IMR-90 (cell line): ENCODE results near the gene LTA. TPM values are rescaled to one million over a fixed set of nuclear protein-coding genes. Genes with fewer than 3 reads are reported as not detected.

Experiments
- ATAC-seq: fragments of 200-7000 bp; cut with Tn5 transposase; 2 replicates; pipeline ENCODE4 v1.9.1; 2020; ENCODE audit warnings: low read depth, mild to moderate bottlenecking, moderate library complexity
- BruUV-seq: library from RNA; stranded (reverse); fragments of 400-500 nt; replicated peaks from 2 replicates; lab custom pipeline; 2021; lab: Mats Ljungman, UMichigan
- CTCF ChIA-PET: fragments of 300-600 bp; formaldehyde crosslinking; extraction: SDS; loops from one replicate; lab custom pipeline; 2021; ENCODE audit warnings: antibody characterized with exemption; lab: Yijun Ruan, JAX
- POLR2A ChIA-PET: fragments of 300-600 bp; sonication (Branson Sonifier 250); formaldehyde crosslinking; loops from one replicate; lab custom pipeline; 2022; ENCODE audit warnings: antibody characterized with exemption; ENCODE audit not compliant: unreplicated experiment; lab: Charles Lee
- DNase-seq: peaks from one replicate; pipeline ENCODE4 v3.0.0; 2013
- H2AFZ ChIP-seq: replicated peaks from 2 replicates; pipeline ENCODE3; 2013; ENCODE audit warnings: low read length, mild to moderate bottlenecking; ENCODE audit not compliant: poor library complexity
- H2AK5ac ChIP-seq: 2 replicates; pipeline ENCODE4 v1.6.1; 2013; ENCODE audit warnings: low read depth, low read length, inconsistent platforms
- H2AK9ac ChIP-seq: replicated peaks from 2 replicates; pipeline ENCODE3; 2013; ENCODE audit warnings: mild to moderate bottlenecking, low read depth, low read length, moderate library complexity; ENCODE audit not compliant: poor library complexity
- H2BK120ac ChIP-seq: 2 replicates; pipeline ENCODE4 v1.6.1; 2013; ENCODE audit warnings: low read depth, low read length, inconsistent platforms
- H2BK15ac ChIP-seq: 3 replicates; pipeline ENCODE4 v1.6.1; 2013; ENCODE audit warnings: low read depth, low read length, inconsistent platforms
- H2BK20ac ChIP-seq: 2 replicates; pipeline ENCODE4 v1.6.1; 2013; ENCODE audit warnings: low read depth, mild to moderate bottlenecking, inconsistent platforms, low read length, moderate library complexity
- H2BK5ac ChIP-seq: 2 replicates; pipeline ENCODE4 v1.6.1; 2013; ENCODE audit warnings: mild to moderate bottlenecking, low read depth, low read length, inconsistent platforms; ENCODE audit not compliant: poor library complexity, severe bottlenecking
- H3K14ac ChIP-seq: replicated peaks from 2 replicates; pipeline ENCODE4 v1.6.1; 2013; ENCODE audit warnings: low read depth, low read length, inconsistent platforms
- H3K18ac ChIP-seq: 2 replicates; pipeline ENCODE4 v1.6.1; 2013; ENCODE audit warnings: low read depth, low read length, control low read depth
- H3K23ac ChIP-seq: 2 replicates; pipeline ENCODE4 v1.6.1; 2013; ENCODE audit warnings: low read depth, low read length, inconsistent platforms
- H3K27ac ChIP-seq: 2 replicates; pipeline ENCODE4 v1.5.1; 2013; ENCODE audit warnings: mild to moderate bottlenecking, control low read depth, low read length; ENCODE audit not compliant: insufficient read depth
- H3K27me3 ChIP-seq: 2 replicates; pipeline ENCODE4 v1.6.1; 2013; ENCODE audit warnings: low read length; ENCODE audit not compliant: control insufficient read depth, insufficient read depth
- H3K36me3 ChIP-seq: 2 replicates; pipeline ENCODE4 v1.6.1; 2013; ENCODE audit warnings: low read length, mixed read lengths; ENCODE audit not compliant: control insufficient read depth, insufficient read depth
- H3K4ac ChIP-seq: 2 replicates; pipeline ENCODE4 v1.6.1; 2013; ENCODE audit warnings: low read depth, low read length, inconsistent platforms
- H3K4me1 ChIP-seq: 2 replicates; pipeline ENCODE4 v1.6.1; 2013; ENCODE audit warnings: low read length, mixed read lengths; ENCODE audit not compliant: control insufficient read depth, insufficient read depth
- H3K4me2 ChIP-seq: 2 replicates; pipeline ENCODE4 v1.6.1; 2013; ENCODE audit warnings: low read depth, mild to moderate bottlenecking, control low read depth, low read length, moderate library complexity
- H3K4me3 ChIP-seq: 2 replicates; pipeline ENCODE4 v1.5.1; 2013; ENCODE audit warnings: low read depth, mild to moderate bottlenecking, control low read depth, low read length, moderate library complexity; ENCODE audit not compliant: insufficient read depth
- H3K56ac ChIP-seq: 2 replicates; pipeline ENCODE4 v1.6.1; 2013; ENCODE audit warnings: low read length, inconsistent platforms; ENCODE audit not compliant: insufficient read depth; ENCODE audit errors: extremely low read depth
- H3K79me1 ChIP-seq, 2 experiments: 2 replicates each; pipeline ENCODE4 v1.6.1; 2013; ENCODE audit warnings: low read length in 2 of 2, inconsistent platforms in 1 of 2, low read depth in 1 of 2
- H3K9ac ChIP-seq: 2 replicates; pipeline ENCODE4 v1.6.1; 2013; ENCODE audit warnings: low read depth, low read length, control low read depth
- H3K9me1 ChIP-seq: 2 replicates; pipeline ENCODE4 v1.6.1; 2013; ENCODE audit warnings: low read length, inconsistent platforms; ENCODE audit not compliant: insufficient read depth
- H3K9me3 ChIP-seq: 2 replicates; pipeline ENCODE4 v1.6.1; 2013; ENCODE audit warnings: low read length; ENCODE audit not compliant: control insufficient read depth, insufficient read depth
- H4K20me1 ChIP-seq: 2 replicates; pipeline ENCODE4 v1.6.1; 2013; ENCODE audit warnings: low read length, inconsistent platforms; ENCODE audit not compliant: insufficient read depth
- H4K5ac ChIP-seq: 2 replicates; pipeline ENCODE4 v1.6.1; 2013; ENCODE audit warnings: mild to moderate bottlenecking, low read depth, low read length, control low read depth
- H4K8ac ChIP-seq, 2 experiments: 2 replicates each; pipeline ENCODE4 v1.6.1; 2013; ENCODE audit warnings: low read depth in 2 of 2, low read length in 2 of 2, control low read depth in 1 of 2, inconsistent platforms in 1 of 2
- H4K91ac ChIP-seq: 2 replicates; pipeline ENCODE4 v1.6.1; 2013; ENCODE audit warnings: low read depth, low read length, inconsistent platforms; ENCODE audit not compliant: insufficient read depth
- CHD1 ChIP-seq: IDR thresholded peaks from 2 replicates; pipeline ENCODE4 v1.6.1; 2012; ENCODE audit warnings: low read depth, low read length, improper control_type of control experiment
- FOS ChIP-seq: fragments of 150-350 bp; IDR thresholded peaks from 2 replicates; pipeline ENCODE4 v1.6.1; 2016; ENCODE audit warnings: low read depth, low read length
- MXI1 ChIP-seq: IDR thresholded peaks from 2 replicates; pipeline ENCODE4 v1.6.1; 2012; ENCODE audit warnings: low read depth, mild to moderate bottlenecking, low read length, moderate library complexity, borderline replicate concordance
- POLR2A ChIP-seq: IDR thresholded peaks from 2 replicates; pipeline ENCODE4 v1.6.1; 2012; ENCODE audit warnings: mild to moderate bottlenecking, low read depth, low read length
- SMC3 ChIP-seq: fragments of 150-350 bp; IDR thresholded peaks from 2 replicates; pipeline ENCODE4 v1.6.1; 2016; ENCODE audit warnings: low read depth, mild to moderate bottlenecking, antibody characterized with exemption, low read length, moderate library complexity
- WGBS, 2 experiments: methylation state at CpG; one replicate each; pipeline versions ENCODE4 v1.1.5 to v1.1.7; 2013; ENCODE audit warnings: missing lambda C conversion rate in 2 of 2; ENCODE audit not compliant: insufficient read length in 1 of 2; ENCODE audit errors: extremely low coverage in 2 of 2; 5-methylcytosine and 5-hydroxymethylcytosine counted together
- dilution Hi-C: fragments of 300-500 bp; cut with HindIII; formaldehyde crosslinking; loops from one replicate; pipeline ENCODE4 v1.14.3; 2018; ENCODE audit warnings: low sequenced_read_pairs; ENCODE audit not compliant: unreplicated experiment
- in situ Hi-C: fragments of 300-500 bp; cut with MboI; formaldehyde crosslinking; loops from 3 replicates; pipeline ENCODE4 v1.14.3; 2019; ENCODE audit warnings: low sequenced_read_pairs, inconsistent platforms, mixed read lengths
- intact Hi-C: fragments of 100-400 bp; cut with micrococcal nuclease; formaldehyde crosslinking; loops from 2 replicates; pipeline ENCODE4 v1.10.0; 2022
- polyA plus RNA-seq, 3 experiments: library from polyadenylated mRNA; depleted of rRNA; stranded (reverse); fragments of >200 nt; gene quantifications; 2 replicates each; pipeline ENCODE4 v1.2.3, GENCODE V29; 2012; ENCODE audit warnings: low replicate concordance in 1 of 3
- total RNA-seq: library from RNA; depleted of rRNA; stranded (reverse); fragments of >200 nt; gene quantifications from 2 replicates; pipeline ENCODE4 v1.2.3, GENCODE V29; 2012
- TF ChIP-seq, protein P1 (sequence below): fragments of 150-350 bp; IDR thresholded peaks from 2 replicates; pipeline ENCODE4 v1.6.1; 2016; ENCODE audit warnings: low read depth, mild to moderate bottlenecking, low read length, moderate library complexity, borderline replicate concordance
- TF ChIP-seq, protein P2 (sequence below): fragments of 150-350 bp; IDR thresholded peaks from 2 replicates; pipeline ENCODE4 v1.6.1; 2017; ENCODE audit warnings: mild to moderate bottlenecking, antibody characterized with exemption, low read length, low read depth
- TF ChIP-seq, protein P3 (sequence below): conservative IDR thresholded peaks from 2 replicates; pipeline ENCODE4 v1.5.1; 2012; ENCODE audit warnings: mild to moderate bottlenecking, low read depth, low read length, improper control_type of control experiment

Gene LTA
- total and polyA plus RNA-seq, 2 of the 4 experiments (the other 2 are of a cell fraction): not detected

DNA sequence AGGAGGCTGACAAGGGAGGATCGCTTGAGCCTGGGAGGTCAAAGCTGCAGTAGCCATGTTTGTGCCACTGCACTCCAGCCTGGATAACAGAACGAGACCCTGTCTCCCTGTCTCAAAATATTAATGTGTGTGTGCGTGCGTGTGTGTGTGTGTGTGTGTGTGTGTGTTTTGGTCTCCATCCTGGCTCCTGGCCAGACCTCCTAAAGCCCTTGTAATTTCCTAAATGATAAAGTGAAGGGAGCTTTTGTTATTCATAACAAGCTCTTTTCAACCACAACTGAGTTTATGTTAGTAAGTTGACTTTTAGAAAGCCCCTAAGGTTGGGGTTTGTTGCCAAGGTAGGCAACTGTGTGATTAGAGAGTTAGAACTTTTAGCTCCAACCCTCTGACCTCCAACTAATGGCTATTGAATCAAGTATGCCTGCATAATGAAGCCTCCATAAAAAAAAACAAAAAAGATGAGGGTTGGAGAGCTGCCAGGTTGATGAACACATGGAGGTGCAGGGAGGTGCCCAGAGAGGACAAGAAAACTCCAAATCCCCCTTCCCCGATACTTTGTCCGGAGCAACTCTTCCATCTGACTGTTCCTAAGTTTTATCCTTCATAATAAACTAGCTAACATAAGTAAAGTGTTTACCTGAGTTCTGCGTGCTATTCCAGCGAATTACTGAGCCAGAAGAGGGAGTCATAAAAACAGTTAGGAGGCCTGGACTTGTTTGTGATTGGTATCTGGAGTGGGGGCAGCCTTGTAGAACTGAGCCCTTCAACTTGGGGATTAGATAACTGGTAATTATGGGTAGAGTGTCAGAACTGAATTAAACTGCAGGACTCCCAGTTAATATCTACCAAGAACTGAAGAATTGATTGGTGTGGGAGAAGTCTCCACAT, 37.7 kb downstream of the LTA start:
- 100% methylated on average over 1 of the region's 8 CpGs; no CpG with 5 or more reads in 1 of the 2 experiments for WGBS, 2 experiments
- Histone ChIP-seq H4K8ac (no peak overlapping the region), H2BK5ac (no peak overlapping the region), H3K4ac (no peak overlapping the region), H2BK120ac (no peak overlapping the region), H3K36me3 (no peaks in the 10 kb centered on the region), H2BK20ac (no peak overlapping the region), H3K27me3 (peaks cover 7% of the 10 kb centered on the region), H4K5ac (no peak overlapping the region), H3K79me1 (no peaks in the 10 kb centered on the region), H2AK5ac (no peak overlapping the region), H3K4me1 (no peaks in the 10 kb centered on the region), H2AFZ (no peak overlapping the region), H2AK9ac (no peak overlapping the region), H3K14ac (no peak overlapping the region), H3K9me3 (no peaks in the 10 kb centered on the region), H2BK15ac (no peak overlapping the region), H3K4me2 (no peak overlapping the region), H3K56ac (no peak overlapping the region), H3K27ac (no peak overlapping the region), H3K9me1 (0 out of 2 replicates have a peak, but pooled peaks cover 3% of the 10 kb centered on the region), H4K91ac (no peak overlapping the region), H3K23ac (no peak overlapping the region), H3K4me3 (no peak overlapping the region), H4K20me1 (no peaks in the 10 kb centered on the region), H3K9ac (no peak overlapping the region), H3K18ac (no peak overlapping the region)
- intact Hi-C loops (no loop called here), dilution Hi-C loops (no loop called here), in situ Hi-C loops (no loop called here)
- ChIA-PET CTCF (interaction anchor here (0.6 to 0.8 kb wide), 2 partner anchors 37 to 63 kb away, joined by 3 to 4 read pairs; partner anchors contain the start of gene ATP6V1G2), POLR2A (no interaction called here)
- BruUV-seq: no TSS peak
- DNase-seq (no peak), ATAC-seq (no peak)
- TF ChIP-seq, protein P1, sequence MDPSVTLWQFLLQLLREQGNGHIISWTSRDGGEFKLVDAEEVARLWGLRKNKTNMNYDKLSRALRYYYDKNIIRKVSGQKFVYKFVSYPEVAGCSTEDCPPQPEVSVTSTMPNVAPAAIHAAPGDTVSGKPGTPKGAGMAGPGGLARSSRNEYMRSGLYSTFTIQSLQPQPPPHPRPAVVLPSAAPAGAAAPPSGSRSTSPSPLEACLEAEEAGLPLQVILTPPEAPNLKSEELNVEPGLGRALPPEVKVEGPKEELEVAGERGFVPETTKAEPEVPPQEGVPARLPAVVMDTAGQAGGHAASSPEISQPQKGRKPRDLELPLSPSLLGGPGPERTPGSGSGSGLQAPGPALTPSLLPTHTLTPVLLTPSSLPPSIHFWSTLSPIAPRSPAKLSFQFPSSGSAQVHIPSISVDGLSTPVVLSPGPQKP: no peak
- no peak for TF ChIP-seq MXI1
- TF ChIP-seq, protein P2, sequence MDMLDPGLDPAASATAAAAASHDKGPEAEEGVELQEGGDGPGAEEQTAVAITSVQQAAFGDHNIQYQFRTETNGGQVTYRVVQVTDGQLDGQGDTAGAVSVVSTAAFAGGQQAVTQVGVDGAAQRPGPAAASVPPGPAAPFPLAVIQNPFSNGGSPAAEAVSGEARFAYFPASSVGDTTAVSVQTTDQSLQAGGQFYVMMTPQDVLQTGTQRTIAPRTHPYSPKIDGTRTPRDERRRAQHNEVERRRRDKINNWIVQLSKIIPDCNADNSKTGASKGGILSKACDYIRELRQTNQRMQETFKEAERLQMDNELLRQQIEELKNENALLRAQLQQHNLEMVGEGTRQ: no peak
- TF ChIP-seq SMC3: no peak
- no peak for TF ChIP-seq CHD1
- TF ChIP-seq, protein P3, sequence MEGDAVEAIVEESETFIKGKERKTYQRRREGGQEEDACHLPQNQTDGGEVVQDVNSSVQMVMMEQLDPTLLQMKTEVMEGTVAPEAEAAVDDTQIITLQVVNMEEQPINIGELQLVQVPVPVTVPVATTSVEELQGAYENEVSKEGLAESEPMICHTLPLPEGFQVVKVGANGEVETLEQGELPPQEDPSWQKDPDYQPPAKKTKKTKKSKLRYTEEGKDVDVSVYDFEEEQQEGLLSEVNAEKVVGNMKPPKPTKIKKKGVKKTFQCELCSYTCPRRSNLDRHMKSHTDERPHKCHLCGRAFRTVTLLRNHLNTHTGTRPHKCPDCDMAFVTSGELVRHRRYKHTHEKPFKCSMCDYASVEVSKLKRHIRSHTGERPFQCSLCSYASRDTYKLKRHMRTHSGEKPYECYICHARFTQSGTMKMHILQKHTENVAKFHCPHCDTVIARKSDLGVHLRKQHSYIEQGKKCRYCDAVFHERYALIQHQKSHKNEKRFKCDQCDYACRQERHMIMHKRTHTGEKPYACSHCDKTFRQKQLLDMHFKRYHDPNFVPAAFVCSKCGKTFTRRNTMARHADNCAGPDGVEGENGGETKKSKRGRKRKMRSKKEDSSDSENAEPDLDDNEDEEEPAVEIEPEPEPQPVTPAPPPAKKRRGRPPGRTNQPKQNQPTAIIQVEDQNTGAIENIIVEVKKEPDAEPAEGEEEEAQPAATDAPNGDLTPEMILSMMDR: no peak
- no peak for TF ChIP-seq FOS
- TF ChIP-seq POLR2A: no peak
